Caco-2 (cell line): ENCODE measurements around the gene KDM6B. TPM values are rescaled to one million over a fixed set of nuclear protein-coding genes. Genes with fewer than 3 reads are reported as not detected.

Experiments used
- BruUV-seq: library from RNA; stranded (reverse); fragments of 400-500 nt; replicated peaks from 2 replicates; lab custom pipeline; 2021; lab: Mats Ljungman, UMichigan
- CTCF ChIA-PET: fragments of 300-600 bp; sonication (Branson Sonifier 250); formaldehyde crosslinking; loops from one replicate; lab custom pipeline; 2022; ENCODE audit warnings: antibody characterized with exemption; lab: Charles Lee
- POLR2A ChIA-PET: fragments of 300-600 bp; sonication (Branson Sonifier 250); formaldehyde crosslinking; loops from one replicate; lab custom pipeline; 2022; ENCODE audit warnings: antibody characterized with exemption; lab: Charles Lee
- DNase-seq, 2 experiments: peaks; one replicate each; pipeline versions ENCODE4 v3.0.0 to v3.0.0-alpha.2; 2020 to 2022
- H3K27me3 ChIP-seq: replicated peaks from 2 replicates; pipeline ENCODE4 v1.6.0; 2011; ENCODE audit warnings: low read length; ENCODE audit not compliant: control insufficient read depth, insufficient read depth
- H3K36me3 ChIP-seq: 2 replicates; pipeline ENCODE4 v1.5.1; 2011; ENCODE audit warnings: low read length; ENCODE audit not compliant: control insufficient read depth, insufficient read depth
- H3K4me1 ChIP-seq: fragments of 250-450 bp; sonication (Bioruptor Pico); 2 replicates; pipeline ENCODE4 v1.5.1; 2020; ENCODE audit warnings: mild to moderate bottlenecking
- H3K4me3 ChIP-seq: 2 replicates; pipeline ENCODE4 v1.5.1; 2011; ENCODE audit warnings: low read depth, mild to moderate bottlenecking, control low read depth, low read length
- H3K9me3 ChIP-seq: fragments of 250-450 bp; sonication (Bioruptor Pico); 2 replicates; pipeline ENCODE4 v1.5.1; 2020; ENCODE audit warnings: mild to moderate bottlenecking, moderate library complexity
- H3K27ac Mint-ChIP-seq: one replicate; pipeline ENCODE4 v1.8.0; 2022; ENCODE audit warnings: mixed read lengths; ENCODE audit not compliant: unreplicated experiment
- H3K27me3 Mint-ChIP-seq: one replicate; pipeline ENCODE4 v1.8.0; 2022; ENCODE audit warnings: mixed read lengths; ENCODE audit not compliant: insufficient read depth, unreplicated experiment
- H3K36me3 Mint-ChIP-seq: one replicate; pipeline ENCODE4 v1.8.0; 2022; ENCODE audit warnings: mild to moderate bottlenecking, mixed read lengths; ENCODE audit not compliant: insufficient read depth, unreplicated experiment
- H3K4me1 Mint-ChIP-seq: one replicate; pipeline ENCODE4 v1.8.0; 2022; ENCODE audit warnings: low read depth, mixed read lengths; ENCODE audit not compliant: unreplicated experiment
- H3K4me3 Mint-ChIP-seq: one replicate; pipeline ENCODE4 v1.8.0; 2022; ENCODE audit warnings: mild to moderate bottlenecking, moderate library complexity, mixed read lengths; ENCODE audit not compliant: unreplicated experiment
- H3K9me3 Mint-ChIP-seq: one replicate; pipeline ENCODE4 v1.8.0; 2022; ENCODE audit warnings: mixed read lengths; ENCODE audit not compliant: unreplicated experiment
- CTCF ChIP-seq, 2 experiments: fragments of 200-600 bp in 1 of 2; IDR thresholded peaks; 1 replicate in 1 of 2; 2 replicates in 1 of 2; pipeline versions ENCODE4 v1.5.1 to v1.8.0; 2011 to 2022; ENCODE audit warnings: antibody characterized with exemption in 1 of 2, control low read depth in 1 of 2, inconsistent platforms in 1 of 2, low read depth in 1 of 2, low read length in 1 of 2, mild to moderate bottlenecking in 1 of 2, moderate library complexity in 1 of 2; ENCODE audit not compliant: insufficient read depth in 1 of 2, severe bottlenecking in 1 of 2, unreplicated experiment in 1 of 2
- intact Hi-C: fragments of 100-400 bp; cut with micrococcal nuclease; formaldehyde crosslinking; loops from one replicate; pipeline ENCODE4 v1.10.0; 2022; ENCODE audit not compliant: unreplicated experiment
- total RNA-seq: library from RNA; stranded (reverse); gene quantifications from 2 replicates; pipeline ENCODE4 v1.2.3, GENCODE V29; 2022

The KDM6B gene
- total RNA-seq, 1 experiment from 2014 or later, result 27.9 TPM

- TF ChIP-seq CTCF (IDR thresholded peaks at IDR 0.05; ENCODE audit: insufficient read depth in 1 of 2, low read depth in 1 of 2, low read length in 1 of 2, severe bottlenecking in 1 of 2, unreplicated experiment in 1 of 2), result no peak
- ChIA-PET POLR2A (no interaction called here), CTCF (no interaction called here)
- Histone ChIP-seq H3K27me3 (no peaks in the 10 kb centered on the region), H3K9me3 (no peaks in the 10 kb centered on the region), H3K4me1 (0 out of 2 replicates have a peak, but pooled peaks cover 5% of the 10 kb centered on the region), H3K4me3 (no peak overlapping the region), H3K36me3 (no peaks in the 10 kb centered on the region)
- Mint-ChIP-seq H3K27ac (no peak overlapping the region), H3K4me3 (no peak overlapping the region), H3K4me1 (peaks cover 6% of the 10 kb centered on the region), H3K9me3 (no peaks in the 10 kb centered on the region), H3K27me3 (no peaks in the 10 kb centered on the region), H3K36me3 (peaks cover 14% of the 10 kb centered on the region)
- no peak for DNase-seq
- BruUV-seq, result no TSS peak
- intact Hi-C loops, result no loop called here
Measured at GRCh38 chr17:7830616-7831015, 3.4 kb upstream of the KDM6B start.

- H3K27me3 Mint-ChIP-seq, result no peaks in the 10 kb centered on the region
- CTCF ChIA-PET, result no interaction called here
Measured at GRCh38 chr17:7831233-7831632, 2.8 kb upstream of the KDM6B start.

GRCh38 chr17:7832431-7832830 is 1.6 kb upstream of the KDM6B start:
- Mint-ChIP-seq H3K4me3 (no peak overlapping the region), H3K9me3 (no peaks in the 10 kb centered on the region), H3K27me3 (no peaks in the 10 kb centered on the region), H3K4me1 (peaks cover 5% of the 10 kb centered on the region), H3K36me3 (peaks cover 31% of the 10 kb centered on the region), H3K27ac (no peak overlapping the region)
- intact Hi-C loops, result no loop called here
- no peaks in the 10 kb centered on the region for H3K9me3 ChIP-seq
- CTCF ChIA-PET, result interaction anchor here (0.6 to 0.9 kb wide), 2 partner anchors 25 to 89 kb away, joined by 3 to 8 read pairs; partner anchors contain the start of gene NAA38
- no peaks in the 10 kb centered on the region for H3K27me3 ChIP-seq
- no peak for TF ChIP-seq CTCF (IDR thresholded peaks at IDR 0.05; ENCODE audit: insufficient read depth in 1 of 2, low read depth in 1 of 2, low read length in 1 of 2, severe bottlenecking in 1 of 2, unreplicated experiment in 1 of 2)
- no peak for DNase-seq
- BruUV-seq, result no TSS peak
- POLR2A ChIA-PET, result no interaction called here
- H3K4me1 ChIP-seq, result 0 out of 2 replicates have a peak, but pooled peaks cover 5% of the 10 kb centered on the region
- H3K36me3 ChIP-seq, result no peaks in the 10 kb centered on the region
- no peak overlapping the region for H3K4me3 ChIP-seq

More at GRCh38 chr17:7831233-7831632, 2.8 kb upstream of the KDM6B start:
- no peaks in the 10 kb centered on the region for H3K36me3 ChIP-seq
- no peak for DNase-seq
- H3K4me1 ChIP-seq, result 0 out of 2 replicates have a peak, but pooled peaks cover 5% of the 10 kb centered on the region
- Mint-ChIP-seq H3K27ac (no peak overlapping the region), H3K36me3 (peaks cover 19% of the 10 kb centered on the region), H3K4me1 (peaks cover 5% of the 10 kb centered on the region), H3K4me3 (no peak overlapping the region), H3K9me3 (no peaks in the 10 kb centered on the region)
- POLR2A ChIA-PET, result no interaction called here
- TF ChIP-seq CTCF (IDR thresholded peaks at IDR 0.05; ENCODE audit: insufficient read depth in 1 of 2, low read depth in 1 of 2, low read length in 1 of 2, severe bottlenecking in 1 of 2, unreplicated experiment in 1 of 2), result no peak
- no TSS peak for BruUV-seq
- no peak overlapping the region for H3K4me3 ChIP-seq
- intact Hi-C loops, result no loop called here
- no peaks in the 10 kb centered on the region for H3K27me3 ChIP-seq
- H3K9me3 ChIP-seq, result no peaks in the 10 kb centered on the region
